Peyer's patch (tissue), 4 donors: ENCODE results near the gene TDO2.

Experiments used
- POLR2A ChIP-seq, 2 donors: fragments of 450-650 bp; IDR thresholded peaks; one replicate each; pipeline ENCODE4 v1.5.1; 2017; ENCODE audit warnings: antibody characterized with exemption in 2 of 2, mild to moderate bottlenecking in 2 of 2, moderate library complexity in 2 of 2
- TF ChIP-seq, protein P1 (sequence below), 6 experiments: fragments of 450-650 bp in 4 of 6; fragments of 200-600 bp in 2 of 6; sonication (generic) in 1 of 6; IDR thresholded peaks; one replicate each; pipeline ENCODE4 v1.5.1; 2017 to 2019; ENCODE audit warnings: antibody characterized with exemption in 6 of 6, mild to moderate bottlenecking in 3 of 6, moderate library complexity in 1 of 6

- TF ChIP-seq, protein P1, sequence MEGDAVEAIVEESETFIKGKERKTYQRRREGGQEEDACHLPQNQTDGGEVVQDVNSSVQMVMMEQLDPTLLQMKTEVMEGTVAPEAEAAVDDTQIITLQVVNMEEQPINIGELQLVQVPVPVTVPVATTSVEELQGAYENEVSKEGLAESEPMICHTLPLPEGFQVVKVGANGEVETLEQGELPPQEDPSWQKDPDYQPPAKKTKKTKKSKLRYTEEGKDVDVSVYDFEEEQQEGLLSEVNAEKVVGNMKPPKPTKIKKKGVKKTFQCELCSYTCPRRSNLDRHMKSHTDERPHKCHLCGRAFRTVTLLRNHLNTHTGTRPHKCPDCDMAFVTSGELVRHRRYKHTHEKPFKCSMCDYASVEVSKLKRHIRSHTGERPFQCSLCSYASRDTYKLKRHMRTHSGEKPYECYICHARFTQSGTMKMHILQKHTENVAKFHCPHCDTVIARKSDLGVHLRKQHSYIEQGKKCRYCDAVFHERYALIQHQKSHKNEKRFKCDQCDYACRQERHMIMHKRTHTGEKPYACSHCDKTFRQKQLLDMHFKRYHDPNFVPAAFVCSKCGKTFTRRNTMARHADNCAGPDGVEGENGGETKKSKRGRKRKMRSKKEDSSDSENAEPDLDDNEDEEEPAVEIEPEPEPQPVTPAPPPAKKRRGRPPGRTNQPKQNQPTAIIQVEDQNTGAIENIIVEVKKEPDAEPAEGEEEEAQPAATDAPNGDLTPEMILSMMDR (IDR thresholded peaks at IDR 0.05), result no peak
- no peak for TF ChIP-seq POLR2A (IDR thresholded peaks at IDR 0.05)
Observed at GRCh38 chr4:155946486-155946885, 43.0 kb downstream of the TDO2 start.
